BJ (cell line): ENCODE data around the gene COA3. TPM values are rescaled to one million over a fixed set of nuclear protein-coding genes. Genes with fewer than 3 reads are reported as not detected.
A peak's percentile ranks its signal among the peaks of the same experiment; 100 is the strongest.

Source experiments
- CTCF ChIA-PET: fragments of 350-600 bp; formaldehyde crosslinking; extraction: SDS; loops from one replicate; lab custom pipeline; 2021; ENCODE audit warnings: antibody characterized with exemption, inconsistent platforms; lab: Yijun Ruan, JAX
- POLR2A ChIA-PET: fragments of 300-600 bp; sonication (Branson Sonifier 250); formaldehyde crosslinking; extraction: SDS; loops from one replicate; lab custom pipeline; 2021; ENCODE audit warnings: antibody characterized with exemption; lab: Charles Lee
- DNase-seq: peaks from one replicate; pipeline ENCODE4 v3.0.0-alpha.2; 2011; ENCODE audit warnings: low read depth
- H3K27me3 ChIP-seq: 2 replicates; pipeline ENCODE4 v1.6.0; 2011; ENCODE audit warnings: low read length; ENCODE audit not compliant: control insufficient read depth, insufficient read depth
- H3K36me3 ChIP-seq: 2 replicates; pipeline ENCODE4 v1.5.1; 2011; ENCODE audit warnings: low read length; ENCODE audit not compliant: control insufficient read depth, insufficient read depth
- H3K4me3 ChIP-seq: 2 replicates; pipeline ENCODE4 v1.5.1; 2011; ENCODE audit warnings: low read depth, mild to moderate bottlenecking, control low read depth, low read length
- polyA minus RNA-seq: library from RNA; depleted of rRNA, polyadenylated mRNA; stranded (reverse); fragments of >200 nt; gene quantifications from 2 replicates; pipeline ENCODE4 v1.2.3, GENCODE V29; 2011; rRNA and poly(A)+ RNA removed
- polyA plus RNA-seq: library from polyadenylated mRNA; depleted of rRNA; stranded (reverse); fragments of >200 nt; gene quantifications from 2 replicates; pipeline ENCODE4 v1.2.3, GENCODE V29; 2011; rRNA removed
- TF ChIP-seq, protein P1 (sequence below): IDR thresholded peaks from 2 replicates; pipeline ENCODE4 v1.5.1; 2011; ENCODE audit warnings: low read depth, mild to moderate bottlenecking, control low read depth, inconsistent platforms, low read length, moderate library complexity; ENCODE audit not compliant: insufficient read depth

Gene COA3, protein sequence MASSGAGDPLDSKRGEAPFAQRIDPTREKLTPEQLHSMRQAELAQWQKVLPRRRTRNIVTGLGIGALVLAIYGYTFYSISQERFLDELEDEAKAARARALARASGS
- polyA plus RNA-seq (82.8 and 91.9 TPM in 2 replicates), polyA minus RNA-seq (28.9 and 32.5 TPM in 2 replicates)

DNA sequence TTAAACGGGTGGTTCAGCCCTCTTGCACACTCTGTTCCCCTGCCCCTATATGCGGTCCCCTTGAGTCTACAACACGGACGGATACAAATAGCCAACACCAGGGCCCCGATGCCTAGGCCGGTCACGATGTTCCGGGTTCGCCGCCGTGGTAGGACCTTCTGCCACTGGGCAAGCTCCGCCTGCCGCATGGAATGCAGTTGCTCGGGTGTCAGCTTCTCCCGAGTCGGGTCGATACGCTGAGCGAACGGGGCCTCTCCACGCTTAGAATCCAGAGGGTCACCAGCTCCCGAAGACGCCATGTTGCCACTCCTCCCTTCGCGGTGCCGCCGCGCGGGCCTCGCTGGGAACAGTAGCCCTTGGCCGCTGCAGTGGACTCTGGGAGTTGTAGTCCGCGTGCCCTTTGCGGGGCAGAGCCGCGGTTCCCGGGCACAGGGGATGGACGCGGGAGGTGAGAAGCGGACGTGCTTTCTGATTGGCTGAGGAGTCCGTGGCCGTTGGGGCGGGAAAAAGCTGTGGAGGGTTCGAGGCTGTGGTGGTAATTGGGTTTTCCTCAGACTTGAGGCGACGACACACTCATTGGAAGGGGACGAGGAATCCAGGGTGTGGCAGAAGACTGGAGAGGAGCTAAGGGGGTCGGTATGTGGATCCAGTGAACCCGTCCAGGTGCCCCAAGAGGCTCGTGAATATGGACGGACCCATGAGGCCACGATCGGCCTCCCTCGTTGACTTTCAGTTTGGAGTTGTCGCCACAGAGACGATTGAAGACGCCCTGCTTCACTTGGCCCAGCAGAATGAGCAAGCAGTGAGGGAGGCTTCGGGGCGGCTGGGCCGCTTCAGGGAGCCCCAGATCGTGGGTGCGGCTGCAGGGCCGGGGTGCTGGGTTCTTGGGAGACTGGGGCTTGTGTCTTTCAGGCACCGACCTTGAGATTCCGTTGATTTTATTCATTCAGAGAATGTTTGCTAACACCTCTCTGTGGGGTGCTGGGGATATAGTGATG lies at the start of gene COA3, which contains the start of gene CNTD1:
TSS of gene COA3 (minus strand) at position 322 of the 998 bp plus-strand sequence. CDS start at position 299, 23 bp downstream.
TSS of gene CNTD1 (plus strand) at position 479 of the 998 bp plus-strand sequence. CDS start at position 686, 207 bp downstream.
- CTCF ChIA-PET: interaction anchor here (1.6 to 2.3 kb wide), 2 partner anchors 22 to 26 kb away, joined by 4 to 8 read pairs; partner anchors contain the start of gene BECN1
- POLR2A ChIA-PET: no interaction called here
- peak; percentile 42 for DNase-seq
- TF ChIP-seq, protein P1, sequence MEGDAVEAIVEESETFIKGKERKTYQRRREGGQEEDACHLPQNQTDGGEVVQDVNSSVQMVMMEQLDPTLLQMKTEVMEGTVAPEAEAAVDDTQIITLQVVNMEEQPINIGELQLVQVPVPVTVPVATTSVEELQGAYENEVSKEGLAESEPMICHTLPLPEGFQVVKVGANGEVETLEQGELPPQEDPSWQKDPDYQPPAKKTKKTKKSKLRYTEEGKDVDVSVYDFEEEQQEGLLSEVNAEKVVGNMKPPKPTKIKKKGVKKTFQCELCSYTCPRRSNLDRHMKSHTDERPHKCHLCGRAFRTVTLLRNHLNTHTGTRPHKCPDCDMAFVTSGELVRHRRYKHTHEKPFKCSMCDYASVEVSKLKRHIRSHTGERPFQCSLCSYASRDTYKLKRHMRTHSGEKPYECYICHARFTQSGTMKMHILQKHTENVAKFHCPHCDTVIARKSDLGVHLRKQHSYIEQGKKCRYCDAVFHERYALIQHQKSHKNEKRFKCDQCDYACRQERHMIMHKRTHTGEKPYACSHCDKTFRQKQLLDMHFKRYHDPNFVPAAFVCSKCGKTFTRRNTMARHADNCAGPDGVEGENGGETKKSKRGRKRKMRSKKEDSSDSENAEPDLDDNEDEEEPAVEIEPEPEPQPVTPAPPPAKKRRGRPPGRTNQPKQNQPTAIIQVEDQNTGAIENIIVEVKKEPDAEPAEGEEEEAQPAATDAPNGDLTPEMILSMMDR: peak; percentile 29
- H3K27me3 ChIP-seq: no peaks in the 10 kb centered on the region
- H3K4me3 ChIP-seq: peak within 1 kb of the TSS; percentile 77
- H3K36me3 ChIP-seq: peaks cover 4% of the 10 kb centered on the region; the same call in 1 of the 2 replicates

DNA sequence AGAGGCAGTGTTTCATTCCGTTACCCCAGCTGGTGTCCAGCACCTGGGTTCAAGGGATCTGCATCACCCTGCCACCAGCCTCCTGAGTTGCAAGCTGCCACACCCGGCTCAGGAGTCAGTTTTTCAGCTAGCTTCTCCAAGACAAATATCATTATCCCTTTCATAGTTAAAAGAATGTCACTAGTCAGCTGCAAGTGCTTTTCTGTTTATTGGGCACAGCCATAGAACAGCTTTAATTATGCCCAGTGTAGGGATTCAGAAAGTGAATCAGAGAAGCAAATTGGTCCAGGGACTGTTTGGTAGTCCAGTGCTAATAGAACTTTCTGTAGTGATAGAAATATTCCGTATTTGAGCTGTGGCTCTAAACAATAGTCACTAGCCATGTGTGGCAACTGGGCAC lies 49.6 kb upstream of the COA3 start:
- Histone ChIP-seq H3K27me3 (no peaks in the 10 kb centered on the region; the same call in 1 of the 2 replicates), H3K4me3 (no peak overlapping the region), H3K36me3 (peaks cover 11% of the 10 kb centered on the region)
- ChIA-PET POLR2A (interaction anchor here (0.7 kb wide), 1 partner anchor 51 kb away, joined by 6 read pairs; no protein-coding TSS in a partner anchor), CTCF (interaction anchor here (0.7 to 7.9 kb wide), 6 partner anchors 9 to 92 kb away, joined by 3 to 61 read pairs (median 5); no protein-coding TSS in a partner anchor)
- DNase-seq: no peak
- TF ChIP-seq, protein P1: no peak

DNA sequence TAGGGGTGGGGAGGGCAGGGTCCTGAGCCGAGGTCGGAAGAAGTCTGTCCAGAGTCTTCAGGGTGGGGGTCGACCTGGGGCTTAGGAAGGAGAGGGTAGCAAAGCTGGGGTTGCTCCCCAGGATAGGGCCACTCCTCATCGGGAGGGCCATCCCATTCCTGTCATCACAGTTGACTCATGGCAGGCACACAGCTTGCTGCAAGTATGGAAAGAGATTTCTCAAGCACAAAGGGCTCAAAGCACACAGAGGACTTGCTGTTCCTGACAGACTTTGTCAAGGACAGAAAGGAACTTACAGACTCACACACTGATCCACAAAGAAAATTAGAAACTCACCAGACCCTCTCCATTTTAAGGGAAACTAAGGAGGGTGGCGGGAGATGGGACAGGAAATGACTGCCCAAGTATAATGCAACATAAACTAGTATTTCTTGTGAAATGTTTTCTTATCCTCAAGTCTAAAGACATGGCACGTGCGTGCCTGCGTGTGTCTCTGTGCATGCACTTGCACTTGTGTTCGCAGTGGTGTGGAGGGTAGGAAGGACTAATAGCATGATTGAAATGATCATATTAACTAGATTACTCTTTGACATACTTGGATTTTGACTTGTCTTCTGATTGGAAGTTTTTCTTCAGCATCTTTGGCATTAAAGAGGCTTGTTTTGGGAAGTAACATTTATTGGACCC lies 48.2 kb upstream of the COA3 start:
- TF ChIP-seq, protein P1: no peak
- DNase-seq: no peak
- ChIA-PET CTCF (interaction anchor here (3.5 to 7.9 kb wide), 3 partner anchors 83 to 91 kb away, joined by 18 to 62 read pairs (median 61); no protein-coding TSS in a partner anchor), POLR2A (interaction anchor here (0.5 kb wide), 1 partner anchor 11 kb away, joined by 4 read pairs; no protein-coding TSS in a partner anchor)
- Histone ChIP-seq H3K4me3 (no peak overlapping the region), H3K27me3 (no peaks in the 10 kb centered on the region; the same call in 1 of the 2 replicates), H3K36me3 (peaks cover 14% of the 10 kb centered on the region)

DNA sequence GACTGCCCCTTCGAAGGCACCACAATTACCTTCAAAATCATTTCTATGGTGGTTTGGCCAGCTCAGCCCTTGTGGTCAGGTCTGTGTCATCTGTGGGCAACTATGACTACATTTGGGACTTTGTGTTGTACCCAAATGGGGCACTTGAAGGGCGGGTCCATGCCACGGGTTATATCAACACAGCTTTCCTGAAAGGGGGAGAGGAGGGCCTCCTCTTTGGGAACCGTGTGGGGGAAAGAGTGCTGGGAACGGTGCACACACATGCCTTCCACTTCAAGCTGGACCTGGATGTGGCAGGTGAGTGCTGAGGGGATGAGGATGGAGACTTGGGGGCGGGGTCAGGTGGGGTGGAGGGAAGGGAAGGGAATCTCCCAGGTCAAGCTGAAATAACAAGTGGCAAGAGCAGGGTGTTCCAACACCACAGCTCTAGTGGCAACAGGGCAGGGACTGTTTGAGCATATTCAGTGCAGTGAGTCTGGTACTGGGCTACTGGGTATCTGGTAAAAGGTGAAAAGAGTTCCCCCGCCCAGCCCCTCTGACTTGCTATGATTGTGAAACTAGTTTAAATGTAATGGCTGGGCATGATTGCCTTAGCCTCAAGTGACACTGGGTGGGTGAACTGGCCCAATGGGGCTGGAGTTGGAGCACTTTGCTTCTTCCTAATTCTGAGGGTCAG lies 47.6 kb upstream of the COA3 start:
- H3K27me3 ChIP-seq: no peaks in the 10 kb centered on the region; the same call in 1 of the 2 replicates
- H3K4me3 ChIP-seq: no peak overlapping the region
- DNase-seq: no peak
- ChIA-PET CTCF (interaction anchor here (5.3 to 7.9 kb wide), 2 partner anchors 83 to 92 kb away, joined by 61 to 62 read pairs; no protein-coding TSS in a partner anchor), POLR2A (interaction anchor here (0.5 kb wide), 1 partner anchor 11 kb away, joined by 4 read pairs; no protein-coding TSS in a partner anchor)
- peaks cover 15% of the 10 kb centered on the region for H3K36me3 ChIP-seq
- TF ChIP-seq, protein P1: no peak
